Activated gamma-delta T cell treated with anti-CD3 and anti-CD28 coated beads, Interleukin-2, amount 50 U/mL, for 16 hours (primary cell): Measurements from ENCODE around the gene ETV5.

ENCODE experiments used
- DNase-seq: peaks from one replicate; pipeline ENCODE4 v3.0.0-alpha.2; 2020; ENCODE audit warnings: low read depth

The ETV5 gene

GRCh38 chr3:186108941-186109865, at the start of gene ETV5:
TSS of gene ETV5 (minus strand) at chr3:186109089. CDS start at chr3:186105868, 3,221 bp downstream.
- DNase-seq: peak; percentile 88

- no peak for DNase-seq
These were observed 45.8 kb upstream of the ETV5 start for GRCh38 chr3:186154641-186155040.

DNA sequence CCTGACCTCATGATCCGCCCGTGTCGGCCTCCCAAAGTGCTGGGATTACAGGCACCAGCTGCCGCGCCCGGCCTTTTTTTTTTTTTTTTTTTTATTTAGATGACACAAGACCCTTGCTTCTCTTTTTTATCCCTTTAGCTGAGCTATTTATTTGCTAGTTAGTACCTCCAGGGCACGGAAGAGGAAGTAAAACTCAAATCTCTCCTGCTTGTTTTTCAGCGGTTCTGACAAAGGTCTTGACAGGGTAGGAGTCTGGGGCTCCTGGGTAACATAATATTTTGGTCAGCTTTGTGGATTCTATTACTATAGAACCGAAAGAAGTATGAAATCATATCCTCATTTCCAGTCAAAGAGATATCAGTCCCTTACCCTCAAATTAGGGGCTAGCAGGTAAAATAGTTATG, 44.0 kb upstream of the ETV5 start:
- DNase-seq: no peak

GRCh38 chr3:186152361-186152798, 43.5 kb upstream of the ETV5 start:
- DNase-seq: no peak

GRCh38 chr3:186151077-186151971, 42.4 kb upstream of the ETV5 start:
- DNase-seq: no peak

- DNase-seq: no peak
These were observed 41.3 kb upstream of the ETV5 start for GRCh38 chr3:186150041-186150830.

DNA sequence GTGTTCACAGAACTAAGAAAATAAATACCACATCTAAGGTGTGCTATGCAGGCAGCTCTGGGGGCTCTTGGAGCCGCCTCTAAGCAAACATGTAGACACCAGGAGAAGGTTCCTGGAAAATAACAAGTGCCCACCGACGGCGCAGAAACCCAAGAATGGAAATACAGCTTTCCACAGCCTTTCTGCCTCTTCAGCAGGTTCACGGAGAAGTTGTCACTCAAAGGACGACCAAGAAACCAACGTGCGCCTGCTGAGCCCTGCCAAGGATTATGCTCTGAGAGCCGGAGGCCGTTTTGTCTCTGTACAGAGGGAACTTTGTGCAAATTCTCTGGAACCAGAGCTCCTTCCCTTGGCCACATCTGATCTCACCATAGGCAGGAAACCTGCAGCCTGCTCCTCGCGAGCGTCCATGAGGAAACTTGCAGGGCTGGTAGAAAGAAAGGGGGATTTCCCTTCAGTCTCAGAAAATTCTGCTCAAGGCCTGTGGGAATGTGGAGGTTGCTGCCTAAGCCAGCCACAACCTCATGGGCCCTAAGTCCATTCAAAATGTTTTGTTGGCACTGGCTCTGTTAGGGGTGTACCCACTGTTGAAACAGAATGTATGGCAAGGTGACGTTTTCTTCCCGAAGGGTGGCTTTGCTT, 40.6 kb upstream of the ETV5 start:
- DNase-seq: no peak

DNA sequence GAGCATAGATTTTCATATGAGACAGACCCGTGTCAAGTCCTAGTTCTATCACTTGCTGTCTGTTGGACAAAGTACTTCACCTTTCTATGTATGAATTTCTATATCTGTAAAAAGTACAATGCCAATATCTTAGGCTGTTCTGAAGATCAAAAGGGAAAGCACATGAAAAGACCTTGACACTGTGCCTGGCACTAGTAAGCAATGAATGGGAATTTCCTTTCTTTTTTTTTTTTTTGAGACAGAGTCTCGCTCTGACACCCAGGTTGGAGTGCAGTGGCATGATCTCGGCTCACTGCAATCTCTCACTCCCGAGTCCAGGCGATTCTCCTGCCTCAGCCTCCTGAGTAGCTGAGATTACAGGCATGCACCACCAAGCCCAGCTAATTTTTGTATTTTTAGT, 35.4 kb upstream of the ETV5 start:
- DNase-seq: no peak

GRCh38 chr3:186143250-186143649, 34.4 kb upstream of the ETV5 start:
- no peak for DNase-seq

GRCh38 chr3:186142393-186142932, 33.6 kb upstream of the ETV5 start:
- DNase-seq: no peak

- no peak for DNase-seq
These were observed 32.9 kb upstream of the ETV5 start for GRCh38 chr3:186141790-186142189.

DNA sequence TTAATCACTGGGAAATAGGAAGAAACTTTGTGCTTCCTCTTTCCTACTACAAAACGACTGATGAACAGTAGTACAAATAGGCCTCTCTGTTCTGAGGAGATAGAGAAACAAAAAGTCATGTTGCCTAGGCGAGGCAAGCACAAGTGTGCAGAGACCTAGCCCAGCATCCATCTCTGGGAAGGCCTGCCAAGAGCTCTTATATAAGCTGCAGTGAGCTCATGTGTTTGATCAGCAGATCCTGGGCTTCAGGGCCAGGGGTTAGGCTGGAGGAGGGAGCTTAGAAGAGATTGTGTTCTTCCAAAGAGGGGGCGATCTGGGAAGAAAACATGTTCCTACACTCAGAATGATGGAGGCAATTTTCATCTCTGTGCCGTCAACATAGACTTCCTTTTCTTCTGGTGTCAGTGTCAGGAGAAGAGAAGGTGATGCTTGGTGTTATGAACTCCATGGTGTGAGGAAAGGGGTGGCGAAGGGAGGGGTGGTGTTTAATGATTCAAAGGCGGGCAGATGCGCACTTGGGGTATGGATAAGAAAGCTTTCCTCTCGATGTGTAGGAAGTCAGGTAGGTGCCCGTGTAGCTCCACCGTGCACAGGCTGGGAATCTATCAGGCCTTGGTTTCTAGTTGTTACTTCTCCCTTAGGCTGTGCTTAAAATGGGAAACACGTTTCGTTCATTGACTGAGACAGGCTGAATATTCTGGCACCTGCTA, 29.5 kb upstream of the ETV5 start:
- DNase-seq: no peak

DNA sequence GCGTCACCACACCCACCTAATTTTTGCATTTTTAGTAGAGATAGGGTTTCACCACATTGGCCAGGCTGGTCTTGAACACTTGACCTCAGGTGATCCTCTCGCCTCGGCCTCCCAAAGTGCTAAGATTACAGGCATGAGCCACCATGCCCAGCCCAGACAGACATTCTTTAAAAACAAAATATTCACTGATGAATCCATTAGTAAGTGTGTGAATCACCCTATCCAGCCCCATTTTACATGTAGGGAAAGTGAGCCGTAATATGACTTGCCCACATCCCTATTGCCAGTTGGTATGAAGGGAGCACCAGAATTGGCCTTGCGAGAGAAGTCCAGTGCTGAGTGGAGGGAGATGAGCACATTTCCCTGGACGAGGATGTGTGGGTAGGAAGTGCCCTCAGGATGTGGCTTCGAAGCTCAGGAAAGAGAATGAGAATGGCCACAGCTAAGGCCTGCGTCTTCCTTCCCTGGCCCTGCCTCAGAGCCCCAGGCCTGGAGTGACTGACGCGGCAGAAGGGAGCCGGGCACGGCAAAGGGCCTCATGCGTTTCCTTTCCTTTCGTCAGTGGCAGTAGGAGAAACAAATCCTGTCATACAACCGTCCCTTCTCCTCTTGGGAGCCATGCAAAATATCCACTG, 28.3 kb upstream of the ETV5 start:
- no peak for DNase-seq

DNA sequence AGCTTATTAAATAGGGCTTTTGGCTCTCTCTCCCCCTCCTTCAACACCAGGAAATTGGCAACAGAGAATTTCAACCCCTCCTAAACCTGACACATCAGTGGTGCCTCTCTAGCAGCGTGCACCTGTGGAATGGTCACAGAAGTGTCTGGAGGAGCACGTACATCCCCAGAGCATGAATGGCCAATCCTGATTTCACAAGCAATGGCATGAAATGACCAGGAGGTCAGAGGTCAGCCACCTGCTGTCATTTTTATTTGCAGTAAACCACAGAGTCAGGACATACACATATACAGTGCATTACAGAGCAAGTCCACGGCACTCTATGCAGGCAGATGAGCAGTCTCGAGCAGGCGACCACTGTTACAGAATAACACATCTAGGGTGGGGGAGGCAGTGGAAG, 25.1 kb upstream of the ETV5 start:
- DNase-seq: no peak

DNA sequence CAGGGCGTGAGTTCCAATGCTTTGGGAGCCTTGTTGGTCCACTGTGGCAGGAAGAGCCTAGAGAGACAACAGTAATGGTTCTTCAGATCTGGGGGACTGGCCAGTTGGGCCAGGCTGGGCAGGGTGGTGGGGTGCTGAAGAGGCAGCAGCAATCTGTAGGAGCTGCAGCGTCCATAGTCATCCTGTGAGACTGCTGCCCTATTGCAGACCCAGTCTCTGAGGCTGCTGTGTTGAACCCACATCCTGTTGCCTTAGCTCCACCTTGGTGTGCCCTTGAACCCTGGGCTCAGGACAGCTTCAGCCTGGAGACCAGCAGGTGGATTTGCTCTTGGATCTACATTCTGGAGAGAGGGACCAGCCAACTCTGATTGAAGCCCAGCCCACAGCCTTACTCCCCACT, 23.6 kb upstream of the ETV5 start:
- DNase-seq: no peak

DNA sequence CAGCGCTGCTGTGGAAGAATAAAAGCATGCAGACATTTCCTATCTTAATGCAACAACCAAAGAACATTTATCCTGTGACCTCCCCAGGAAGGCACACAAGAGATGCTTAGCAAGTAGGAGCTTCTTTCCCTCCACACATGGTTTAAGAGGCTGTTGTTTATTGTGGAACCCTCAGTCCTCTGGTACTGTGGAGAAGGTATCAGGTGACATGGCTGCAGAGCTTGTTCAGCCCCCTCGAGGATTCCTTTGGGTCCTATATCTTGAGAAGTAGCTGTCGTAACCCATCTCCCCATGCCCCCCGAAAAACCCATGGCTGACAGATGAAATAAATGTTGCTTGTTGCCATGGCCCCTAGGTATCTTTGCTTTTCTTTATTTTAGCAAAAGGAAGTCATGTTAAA, 20.3 kb upstream of the ETV5 start:
- DNase-seq: no peak

- no peak for DNase-seq
These were observed 19.3 kb upstream of the ETV5 start for GRCh38 chr3:186128158-186128557.

DNA sequence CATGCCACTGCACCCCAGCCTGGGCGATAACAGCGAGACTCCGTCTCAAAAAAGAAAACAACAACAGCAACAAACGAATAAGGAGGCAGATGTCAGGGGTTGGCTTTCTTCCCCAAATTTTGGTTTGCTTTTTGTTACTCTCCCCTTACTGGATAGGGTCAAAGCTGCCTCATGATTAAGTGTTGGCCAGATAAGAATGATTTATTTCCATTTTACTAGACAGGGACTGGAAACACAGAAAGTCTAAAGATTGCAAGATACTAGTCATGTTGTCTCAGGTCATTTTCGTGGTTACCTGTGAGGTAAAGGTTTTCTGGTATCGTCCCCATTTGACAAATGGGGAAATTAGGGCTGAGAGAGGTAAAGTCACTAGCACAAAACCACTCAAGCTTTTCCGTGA, 18.6 kb upstream of the ETV5 start:
- DNase-seq: no peak

DNA sequence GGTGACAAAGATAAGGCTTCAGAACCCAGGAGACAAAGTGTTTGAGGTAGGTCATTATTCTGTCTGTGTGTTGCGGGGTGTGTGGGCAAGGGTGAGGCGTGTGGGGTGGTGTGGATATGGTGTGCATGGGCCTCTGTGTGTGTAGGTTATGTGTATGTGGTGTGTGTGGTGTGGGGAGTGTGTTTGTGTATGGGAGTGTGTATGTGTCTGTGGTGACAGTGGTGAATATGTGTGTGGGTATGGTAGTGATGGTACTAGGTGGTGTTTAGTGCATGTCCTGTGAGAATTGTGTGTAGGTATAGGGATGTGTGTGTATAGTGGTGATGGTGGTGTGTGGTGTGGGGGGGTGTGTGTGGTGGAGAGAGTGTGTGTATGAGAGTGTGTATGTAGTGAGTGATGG, 16.2 kb upstream of the ETV5 start:
- no peak for DNase-seq

- DNase-seq: no peak
These were observed 15.7 kb upstream of the ETV5 start for GRCh38 chr3:186124592-186124991.
